Liver (tissue), 9 donors: ENCODE results near the gene XYLT2. TPM values are rescaled to one million over a fixed set of nuclear protein-coding genes. Genes with fewer than 3 reads are reported as not detected.

Experiments
- DNase-seq: peaks from one replicate; pipeline ENCODE4 v3.0.0-alpha.2; 2017; ENCODE audit warnings: low spot score
- H3K27ac ChIP-seq, 2 donors: one replicate each; pipeline ENCODE4 v1.7.0; 2013; ENCODE audit warnings: inconsistent platforms in 2 of 2, low read length in 2 of 2, control low read depth in 1 of 2, low read depth in 1 of 2, mild to moderate bottlenecking in 1 of 2
- H3K27me3 ChIP-seq, 4 donors: one replicate each; pipeline versions ENCODE4 v1.6.1 to v1.7.0; 2013; ENCODE audit warnings: low read length in 3 of 4, inconsistent platforms in 1 of 4, mild to moderate bottlenecking in 1 of 4, moderate library complexity in 1 of 4; ENCODE audit not compliant: control insufficient read depth in 4 of 4, insufficient read depth in 4 of 4
- H3K36me3 ChIP-seq, 4 donors: one replicate each; pipeline versions ENCODE4 v1.6.1 to v1.7.0; 2013; ENCODE audit warnings: low read length in 3 of 4, mild to moderate bottlenecking in 3 of 4, low read depth in 1 of 4, moderate library complexity in 1 of 4; ENCODE audit not compliant: control insufficient read depth in 4 of 4, insufficient read depth in 3 of 4
- H3K4me1 ChIP-seq, 4 donors: one replicate each; pipeline versions ENCODE4 v1.6.1 to v1.7.0; 2013; ENCODE audit warnings: low read length in 3 of 4, mild to moderate bottlenecking in 3 of 4, moderate library complexity in 1 of 4; ENCODE audit not compliant: control insufficient read depth in 4 of 4, insufficient read depth in 4 of 4
- H3K4me3 ChIP-seq, 3 donors: one replicate each; pipeline versions ENCODE4 v1.6.1 to v1.7.0; 2013; ENCODE audit warnings: low read length in 3 of 3, control low read depth in 1 of 3, low read depth in 1 of 3, mild to moderate bottlenecking in 1 of 3
- H3K9ac ChIP-seq, 2 donors: one replicate each; pipeline ENCODE4 v1.7.0; 2013; ENCODE audit warnings: low read length in 2 of 2, mild to moderate bottlenecking in 2 of 2, moderate library complexity in 2 of 2, control low read depth in 1 of 2, low read depth in 1 of 2
- H3K9me3 ChIP-seq, 4 donors: one replicate each; pipeline versions ENCODE4 v1.6.1 to v1.7.0; 2013; ENCODE audit warnings: low read length in 3 of 4; ENCODE audit not compliant: control insufficient read depth in 4 of 4
- EGR1 ChIP-seq, 2 donors: IDR thresholded peaks; 2 replicates each; pipeline ENCODE4 v1.6.1; 2016 to 2018; ENCODE audit warnings: antibody characterized with exemption in 2 of 2, low read depth in 2 of 2
- FOXA1 ChIP-seq: IDR thresholded peaks from 2 replicates; pipeline ENCODE4 v1.6.1; 2016; ENCODE audit warnings: antibody characterized with exemption
- FOXA2 ChIP-seq: IDR thresholded peaks from 2 replicates; pipeline ENCODE4 v1.6.1; 2016; ENCODE audit warnings: antibody characterized with exemption
- GABPA ChIP-seq, 2 donors: IDR thresholded peaks in 1 of 2; conservative IDR thresholded peaks in 1 of 2; 2 replicates each; pipeline ENCODE4 v1.6.1; 2016; ENCODE audit warnings: antibody characterized with exemption in 2 of 2, mild to moderate bottlenecking in 1 of 2, moderate library complexity in 1 of 2
- HNF4G ChIP-seq: IDR thresholded peaks from 2 replicates; pipeline ENCODE4 v1.6.1; 2016; ENCODE audit warnings: antibody characterized with exemption
- RXRA ChIP-seq, 2 donors: IDR thresholded peaks; 2 replicates each; pipeline ENCODE4 v1.6.1; 2017 to 2018; ENCODE audit warnings: antibody characterized with exemption in 2 of 2, mild to moderate bottlenecking in 1 of 2
- SP1 ChIP-seq: IDR thresholded peaks from 2 replicates; pipeline ENCODE4 v1.6.1; 2018; ENCODE audit warnings: antibody characterized with exemption, mild to moderate bottlenecking
- TAF1 ChIP-seq: conservative IDR thresholded peaks from 2 replicates; pipeline ENCODE4 v1.6.1; 2016; ENCODE audit warnings: antibody characterized with exemption, mild to moderate bottlenecking
- YY1 ChIP-seq: IDR thresholded peaks from 2 replicates; pipeline ENCODE4 v1.6.1; 2016; ENCODE audit warnings: antibody characterized with exemption, mild to moderate bottlenecking
- WGBS: extraction: QIAGEN DNeasy Blood & Tissue Kit; methylation state at CpG from one replicate; pipeline ENCODE4 v1.1.7; 2013; 5-methylcytosine and 5-hydroxymethylcytosine counted together
- polyA plus RNA-seq, 2 donors: library from polyadenylated mRNA; stranded (reverse) in 1 of 2; unstranded in 1 of 2; fragments of 200-250 nt in 1 of 2; fragments of >200 nt in 1 of 2; fragmentation: Nextera tagmentation in 1 of 2; extraction: Ambion mirVana in 1 of 2; gene quantifications; one replicate each; pipeline versions ENCODE4 v1.2.1 to v1.2.3, GENCODE V29; 2013 to 2015
- total RNA-seq, 2 donors: library from RNA; depleted of rRNA; stranded (reverse); fragments of >200 nt; gene quantifications; one replicate each; pipeline ENCODE4 v1.2.3, GENCODE V29; 2014
- TF ChIP-seq, protein P1 (sequence below): IDR thresholded peaks from 2 replicates; pipeline ENCODE4 v1.6.1; 2016; ENCODE audit warnings: antibody characterized with exemption, mild to moderate bottlenecking
- TF ChIP-seq, protein P2 (sequence below): IDR thresholded peaks from 2 replicates; pipeline ENCODE4 v1.6.1; 2016; ENCODE audit warnings: antibody characterized with exemption
- TF ChIP-seq, protein P3 (sequence below): IDR thresholded peaks from 2 replicates; pipeline ENCODE4 v1.6.1; 2016; ENCODE audit warnings: antibody characterized with exemption
- TF ChIP-seq, protein P4 (sequence below): IDR thresholded peaks from 2 replicates; pipeline ENCODE4 v1.6.1; 2016; ENCODE audit warnings: antibody characterized with exemption
- donor health status: healthy.
- donor health status: healthy.
- donor health status: healthy.
- donor health status: healthy.
- donor health status: healthy.

XYLT2 gene
- total and polyA plus RNA-seq, 4 donors, result 5.3 to 11.3 (median 8.2) TPM

DNA sequence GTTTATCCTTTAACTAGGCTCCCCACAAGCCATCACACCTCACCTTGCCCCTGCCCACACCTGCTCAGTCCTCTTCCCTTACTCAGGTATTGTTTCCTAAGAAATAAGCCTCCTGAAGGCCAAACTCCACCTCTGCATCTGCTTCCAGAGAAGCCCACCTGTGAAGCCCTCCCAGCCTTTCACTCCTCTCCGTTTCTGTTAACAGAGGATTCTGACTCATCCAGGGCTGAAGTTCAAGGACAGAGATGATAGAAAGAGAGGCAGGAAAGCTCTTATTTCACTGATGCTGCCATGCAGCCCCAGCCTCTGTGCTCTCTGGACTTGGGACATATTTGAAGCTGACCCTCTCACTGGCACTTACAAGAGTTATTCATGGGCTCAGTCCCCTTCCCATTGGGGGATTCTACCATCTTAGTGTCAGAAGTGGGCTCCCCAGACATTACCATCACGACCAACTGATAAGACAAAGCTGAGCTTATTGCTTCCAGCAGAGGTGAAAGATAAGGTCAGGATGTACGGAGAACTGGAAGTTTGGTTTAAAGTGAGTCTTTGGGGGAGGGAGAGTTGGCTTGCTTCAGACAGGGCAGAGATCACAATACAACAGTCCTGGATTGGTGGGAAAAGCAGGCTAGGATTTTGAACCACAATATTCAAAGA, 35.3 kb upstream of the XYLT2 start:
- Histone ChIP-seq H3K27ac (no peak overlapping the region), H3K4me1 (no peaks in the 10 kb centered on the region), H3K9ac (no peak overlapping the region), H3K36me3 (no peaks in the 10 kb centered on the region), H3K9me3 (no peaks in the 10 kb centered on the region), H3K4me3 (no peak overlapping the region), H3K27me3 (no peaks in the 10 kb centered on the region)
- TF ChIP-seq, protein P1, sequence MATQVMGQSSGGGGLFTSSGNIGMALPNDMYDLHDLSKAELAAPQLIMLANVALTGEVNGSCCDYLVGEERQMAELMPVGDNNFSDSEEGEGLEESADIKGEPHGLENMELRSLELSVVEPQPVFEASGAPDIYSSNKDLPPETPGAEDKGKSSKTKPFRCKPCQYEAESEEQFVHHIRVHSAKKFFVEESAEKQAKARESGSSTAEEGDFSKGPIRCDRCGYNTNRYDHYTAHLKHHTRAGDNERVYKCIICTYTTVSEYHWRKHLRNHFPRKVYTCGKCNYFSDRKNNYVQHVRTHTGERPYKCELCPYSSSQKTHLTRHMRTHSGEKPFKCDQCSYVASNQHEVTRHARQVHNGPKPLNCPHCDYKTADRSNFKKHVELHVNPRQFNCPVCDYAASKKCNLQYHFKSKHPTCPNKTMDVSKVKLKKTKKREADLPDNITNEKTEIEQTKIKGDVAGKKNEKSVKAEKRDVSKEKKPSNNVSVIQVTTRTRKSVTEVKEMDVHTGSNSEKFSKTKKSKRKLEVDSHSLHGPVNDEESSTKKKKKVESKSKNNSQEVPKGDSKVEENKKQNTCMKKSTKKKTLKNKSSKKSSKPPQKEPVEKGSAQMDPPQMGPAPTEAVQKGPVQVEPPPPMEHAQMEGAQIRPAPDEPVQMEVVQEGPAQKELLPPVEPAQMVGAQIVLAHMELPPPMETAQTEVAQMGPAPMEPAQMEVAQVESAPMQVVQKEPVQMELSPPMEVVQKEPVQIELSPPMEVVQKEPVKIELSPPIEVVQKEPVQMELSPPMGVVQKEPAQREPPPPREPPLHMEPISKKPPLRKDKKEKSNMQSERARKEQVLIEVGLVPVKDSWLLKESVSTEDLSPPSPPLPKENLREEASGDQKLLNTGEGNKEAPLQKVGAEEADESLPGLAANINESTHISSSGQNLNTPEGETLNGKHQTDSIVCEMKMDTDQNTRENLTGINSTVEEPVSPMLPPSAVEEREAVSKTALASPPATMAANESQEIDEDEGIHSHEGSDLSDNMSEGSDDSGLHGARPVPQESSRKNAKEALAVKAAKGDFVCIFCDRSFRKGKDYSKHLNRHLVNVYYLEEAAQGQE, result no peak
- TF ChIP-seq, protein P2, sequence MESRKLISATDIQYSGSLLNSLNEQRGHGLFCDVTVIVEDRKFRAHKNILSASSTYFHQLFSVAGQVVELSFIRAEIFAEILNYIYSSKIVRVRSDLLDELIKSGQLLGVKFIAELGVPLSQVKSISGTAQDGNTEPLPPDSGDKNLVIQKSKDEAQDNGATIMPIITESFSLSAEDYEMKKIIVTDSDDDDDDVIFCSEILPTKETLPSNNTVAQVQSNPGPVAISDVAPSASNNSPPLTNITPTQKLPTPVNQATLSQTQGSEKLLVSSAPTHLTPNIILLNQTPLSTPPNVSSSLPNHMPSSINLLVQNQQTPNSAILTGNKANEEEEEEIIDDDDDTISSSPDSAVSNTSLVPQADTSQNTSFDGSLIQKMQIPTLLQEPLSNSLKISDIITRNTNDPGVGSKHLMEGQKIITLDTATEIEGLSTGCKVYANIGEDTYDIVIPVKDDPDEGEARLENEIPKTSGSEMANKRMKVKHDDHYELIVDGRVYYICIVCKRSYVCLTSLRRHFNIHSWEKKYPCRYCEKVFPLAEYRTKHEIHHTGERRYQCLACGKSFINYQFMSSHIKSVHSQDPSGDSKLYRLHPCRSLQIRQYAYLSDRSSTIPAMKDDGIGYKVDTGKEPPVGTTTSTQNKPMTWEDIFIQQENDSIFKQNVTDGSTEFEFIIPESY, result no peak
- no peak for TF ChIP-seq GABPA (IDR thresholded peaks at IDR 0.05 in 1 of 2, conservative IDR thresholded peaks at IDR 0.05 in 1 of 2)
- no peak for TF ChIP-seq TAF1
- TF ChIP-seq EGR1 (IDR thresholded peaks at IDR 0.05; ENCODE audit: low read depth in 2 of 2), result no peak
- TF ChIP-seq FOXA2, result no peak
- TF ChIP-seq YY1, result no peak
- no peak for TF ChIP-seq FOXA1
- TF ChIP-seq RXRA (IDR thresholded peaks at IDR 0.05), result no peak
- no peak for TF ChIP-seq HNF4G
- TF ChIP-seq, protein P3, sequence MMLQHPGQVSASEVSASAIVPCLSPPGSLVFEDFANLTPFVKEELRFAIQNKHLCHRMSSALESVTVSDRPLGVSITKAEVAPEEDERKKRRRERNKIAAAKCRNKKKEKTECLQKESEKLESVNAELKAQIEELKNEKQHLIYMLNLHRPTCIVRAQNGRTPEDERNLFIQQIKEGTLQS, result no peak
- TF ChIP-seq, protein P4, sequence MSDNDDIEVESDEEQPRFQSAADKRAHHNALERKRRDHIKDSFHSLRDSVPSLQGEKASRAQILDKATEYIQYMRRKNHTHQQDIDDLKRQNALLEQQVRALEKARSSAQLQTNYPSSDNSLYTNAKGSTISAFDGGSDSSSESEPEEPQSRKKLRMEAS, result no peak
- no peak for DNase-seq
- WGBS, result 22% methylated on average over 3 of the region's 3 CpGs

DNA sequence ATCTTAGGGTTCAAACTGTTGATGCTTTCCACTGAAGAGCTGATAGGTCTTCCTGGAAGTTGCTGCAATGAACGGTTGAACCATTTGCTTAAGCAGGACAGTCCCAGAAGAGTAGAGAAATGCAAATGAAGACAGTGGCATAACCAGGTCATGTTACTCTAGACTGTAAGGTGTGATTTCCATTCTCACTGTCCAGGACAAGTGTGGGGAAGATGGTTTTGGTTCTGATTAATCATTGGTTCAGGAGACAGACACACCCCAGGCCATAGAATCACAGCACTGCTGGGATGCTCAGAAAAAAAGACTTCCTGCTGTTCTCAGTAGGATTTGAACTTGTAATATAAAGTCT, 34.8 kb upstream of the XYLT2 start:
- H3K36me3 ChIP-seq, result no peaks in the 10 kb centered on the region
- no peak overlapping the region for H3K4me3 ChIP-seq
- H3K9ac ChIP-seq, result no peak overlapping the region
- no peaks in the 10 kb centered on the region for H3K4me1 ChIP-seq
- no peaks in the 10 kb centered on the region for H3K27me3 ChIP-seq
- WGBS, result 27% methylated on average over 1 of the region's 1 CpG
- TF ChIP-seq SP1 (no peak), YY1 (no peak), FOXA2 (no peak), HNF4G (no peak)
- DNase-seq, result no peak
- H3K9me3 ChIP-seq, result no peaks in the 10 kb centered on the region
- no peak overlapping the region for H3K27ac ChIP-seq
